ENCODE data around the gene ZNF17. TPM values are rescaled to one million over a fixed set of nuclear protein-coding genes. Genes with fewer than 3 reads are reported as not detected.
A peak's percentile ranks its signal among the peaks of the same experiment; 100 is the strongest.

ZNF17 gene
- polyA plus RNA-seq, 3 donors = 1.4 to 3.3 (median 2.3) TPM

GRCh38 chr19:57436417-57436816, 25.5 kb downstream of the ZNF17 start:
- H3K4me1 ChIP-seq (ENCODE audit: control insufficient read depth in 1 of 2, insufficient read depth in 2 of 2, low read length in 2 of 2) = peaks cover 13 to 20% of the 10 kb centered on the region in 2 donors
- H3K27ac ChIP-seq (ENCODE audit: low read depth in 1 of 2, low read length in 2 of 2) = no peak overlapping the region
- H4K20me1 ChIP-seq (ENCODE audit: insufficient read depth, low read length) = no peaks in the 10 kb centered on the region
- H3K4me3 ChIP-seq (replicated peaks in 1 of 3; ENCODE audit: low read depth in 2 of 3, low read length in 3 of 3) = peak overlapping the region in 1 of 3 experiments; percentile 80
- Mint-ChIP-seq H3K4me1 (peaks cover 22% of the 10 kb centered on the region), H3K9me3 (peaks cover 28 to 61% (median 46%) of the 10 kb centered on the region in 7 donors), H3K27me3 (ENCODE audit: low read depth in 3 of 3) (peaks cover 0 to 3% (median 0%) of the 10 kb centered on the region in 3 donors), H3K36me3 (peaks cover 12 to 21% of the 10 kb centered on the region in 2 donors), H3K27ac (no peak overlapping the region), H3K4me3 (no peak overlapping the region)
- H3K9ac ChIP-seq (ENCODE audit: insufficient read depth, low read length, poor library complexity, severe bottlenecking) = no peak overlapping the region
- TF ChIP-seq, protein P1, sequence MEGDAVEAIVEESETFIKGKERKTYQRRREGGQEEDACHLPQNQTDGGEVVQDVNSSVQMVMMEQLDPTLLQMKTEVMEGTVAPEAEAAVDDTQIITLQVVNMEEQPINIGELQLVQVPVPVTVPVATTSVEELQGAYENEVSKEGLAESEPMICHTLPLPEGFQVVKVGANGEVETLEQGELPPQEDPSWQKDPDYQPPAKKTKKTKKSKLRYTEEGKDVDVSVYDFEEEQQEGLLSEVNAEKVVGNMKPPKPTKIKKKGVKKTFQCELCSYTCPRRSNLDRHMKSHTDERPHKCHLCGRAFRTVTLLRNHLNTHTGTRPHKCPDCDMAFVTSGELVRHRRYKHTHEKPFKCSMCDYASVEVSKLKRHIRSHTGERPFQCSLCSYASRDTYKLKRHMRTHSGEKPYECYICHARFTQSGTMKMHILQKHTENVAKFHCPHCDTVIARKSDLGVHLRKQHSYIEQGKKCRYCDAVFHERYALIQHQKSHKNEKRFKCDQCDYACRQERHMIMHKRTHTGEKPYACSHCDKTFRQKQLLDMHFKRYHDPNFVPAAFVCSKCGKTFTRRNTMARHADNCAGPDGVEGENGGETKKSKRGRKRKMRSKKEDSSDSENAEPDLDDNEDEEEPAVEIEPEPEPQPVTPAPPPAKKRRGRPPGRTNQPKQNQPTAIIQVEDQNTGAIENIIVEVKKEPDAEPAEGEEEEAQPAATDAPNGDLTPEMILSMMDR (IDR thresholded peaks at IDR 0.05) = no peak
- no peaks in the 10 kb centered on the region for H3K27me3 ChIP-seq (ENCODE audit: control insufficient read depth in 2 of 2, insufficient read depth in 2 of 2, low read length in 2 of 2)
- H3K36me3 ChIP-seq (replicated peaks in 1 of 2; ENCODE audit: control insufficient read depth in 1 of 2, insufficient read depth in 2 of 2, low read length in 2 of 2) = peaks cover 0 to 14% of the 10 kb centered on the region in 2 donors
- peaks cover 13% of the 10 kb centered on the region for H3K79me2 ChIP-seq (ENCODE audit: insufficient read depth, low read length)
- intact Hi-C loops (cut with micrococcal nuclease) = loop anchor here (5.0 to 10.0 kb wide), 3 partner anchors 41 to 72 kb away; partner anchors contain the start of genes TRAPPC2B (in 1 of the 2), ZNF419 (in 1 of the 2), ZNF547 (in 1 of the 2) and ZNF772 (in 1 of the 2)
- WGBS (ENCODE audit: insufficient coverage) = no CpG with 5 or more reads among the region's 1 CpG
- H3K9me3 ChIP-seq (replicated peaks in 1 of 2; ENCODE audit: control insufficient read depth in 1 of 2, insufficient read depth in 1 of 2, low read length in 2 of 2) = peaks cover 26 to 44% of the 10 kb centered on the region in 2 donors
- DNase-seq = no peak
- H3K4me2 ChIP-seq (replicated peaks; ENCODE audit: extremely low read depth, low read length, poor library complexity, severe bottlenecking) = no peak overlapping the region
- H2AFZ ChIP-seq (ENCODE audit: insufficient read depth, low read depth, low read length, poor library complexity, severe bottlenecking) = no peak overlapping the region

DNA sequence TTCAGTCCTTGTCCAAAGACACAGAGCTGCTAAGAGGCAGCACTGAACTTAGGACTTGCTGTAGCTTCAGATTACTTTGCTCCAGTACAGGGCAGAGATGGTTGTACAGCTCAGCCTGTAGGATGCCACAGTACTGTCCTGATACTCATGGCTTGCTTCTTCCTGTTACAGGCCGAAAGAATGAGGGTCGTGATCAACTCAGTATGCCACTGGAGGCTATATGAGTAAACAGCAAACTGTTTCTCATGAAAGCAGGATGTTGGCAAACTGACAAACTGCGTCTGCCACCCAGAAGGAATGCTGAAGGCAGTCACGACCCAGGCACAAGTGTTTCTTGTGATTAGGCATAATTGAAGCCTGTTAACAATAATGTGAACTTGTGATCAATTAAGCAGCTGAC, 27.0 kb downstream of the ZNF17 start:
- peaks cover 36 to 64% (median 49%) of the 10 kb centered on the region in 7 donors for H3K9me3 Mint-ChIP-seq
- 100% methylated on average over 2 of the region's 4 CpGs for WGBS (ENCODE audit: insufficient coverage)
- intact Hi-C loops (cut with micrococcal nuclease) = loop anchor here (5.0 to 10.0 kb wide), 3 partner anchors 39 to 73 kb away; partner anchors contain the start of genes TRAPPC2B (in 1 of the 2), ZNF419 (in 1 of the 2), ZNF547 (in 1 of the 2) and ZNF772 (in 1 of the 2)

More for the DNA sequence above, 27.0 kb downstream of the ZNF17 start:
- Mint-ChIP-seq H3K4me1 (peaks cover 22% of the 10 kb centered on the region), H3K36me3 (peaks cover 16 to 30% of the 10 kb centered on the region in 2 donors), H3K27me3 (ENCODE audit: low read depth in 3 of 3) (peaks cover 0 to 2% (median 2%) of the 10 kb centered on the region in 3 donors), H3K27ac (no peak overlapping the region), H3K4me3 (no peak overlapping the region)
- H3K9me3 ChIP-seq (replicated peaks in 1 of 2; ENCODE audit: control insufficient read depth in 1 of 2, insufficient read depth in 1 of 2, low read length in 2 of 2) = peaks cover 38 to 50% of the 10 kb centered on the region in 2 donors
- no peak overlapping the region for H3K9ac ChIP-seq (ENCODE audit: insufficient read depth, low read length, poor library complexity, severe bottlenecking)
- H3K4me1 ChIP-seq (ENCODE audit: control insufficient read depth in 1 of 2, insufficient read depth in 2 of 2, low read length in 2 of 2) = peaks cover 13 to 20% of the 10 kb centered on the region in 2 donors
- DNase-seq = no peak
- no peak overlapping the region for H3K27ac ChIP-seq (ENCODE audit: low read depth in 1 of 2, low read length in 2 of 2)
- H4K20me1 ChIP-seq (ENCODE audit: insufficient read depth, low read length) = no peaks in the 10 kb centered on the region
- H3K79me2 ChIP-seq (ENCODE audit: insufficient read depth, low read length) = peaks cover 13% of the 10 kb centered on the region
- no peak overlapping the region for H2AFZ ChIP-seq (ENCODE audit: insufficient read depth, low read depth, low read length, poor library complexity, severe bottlenecking)
- no peaks in the 10 kb centered on the region for H3K27me3 ChIP-seq (ENCODE audit: control insufficient read depth in 2 of 2, insufficient read depth in 2 of 2, low read length in 2 of 2)
- H3K36me3 ChIP-seq (replicated peaks in 1 of 2; ENCODE audit: control insufficient read depth in 1 of 2, insufficient read depth in 2 of 2, low read length in 2 of 2) = peaks cover 0 to 20% of the 10 kb centered on the region in 2 donors
- no peak overlapping the region for H3K4me3 ChIP-seq (replicated peaks in 1 of 3; ENCODE audit: low read depth in 2 of 3, low read length in 3 of 3)
- no peak overlapping the region for H3K4me2 ChIP-seq (replicated peaks; ENCODE audit: extremely low read depth, low read length, poor library complexity, severe bottlenecking)
- TF ChIP-seq, protein P1 (IDR thresholded peaks at IDR 0.05) = no peak
